Measurements from ENCODE around the gene PLGRKT. TPM values are rescaled to one million over a fixed set of nuclear protein-coding genes. Genes with fewer than 3 reads are reported as not detected.

PLGRKT gene
- total RNA-seq, 1 experiment from 2014 or later, result 19.2 TPM

GRCh38 chr9:5470816-5471215 is 33.1 kb upstream of the PLGRKT start:
- Mint-ChIP-seq H3K4me1 (peaks cover 3% of the 10 kb centered on the region; the same call in 1 of the 2 replicates), H3K4me3 (no peak overlapping the region), H3K27ac (no peak overlapping the region), H3K27me3 (ENCODE audit: low read depth) (peaks cover 15% of the 10 kb centered on the region), H3K36me3 (no peaks in the 10 kb centered on the region; the same call in 1 of the 2 replicates), H3K9me3 (no peaks in the 10 kb centered on the region)
- POLR2A ChIA-PET, result no interaction called here
- CTCF ChIA-PET, result no interaction called here
- ATAC-seq (no peak), DNase-seq (ENCODE audit: low spot score) (no peak)
- TF ChIP-seq ATF2 (CRISPR knock-in tag; IDR thresholded peaks at IDR 0.05; ENCODE audit: borderline replicate concordance, low read depth) (no peak), MXD4 (CRISPR knock-in tag; IDR thresholded peaks at IDR 0.05; ENCODE audit: borderline replicate concordance) (no peak), TEAD4 (CRISPR knock-in tag; IDR thresholded peaks at IDR 0.05) (no peak), ZNF532 (CRISPR knock-in tag; IDR thresholded peaks at IDR 0.05; ENCODE audit: borderline replicate concordance) (no peak), ARID4B (CRISPR knock-in tag; IDR thresholded peaks at IDR 0.05; ENCODE audit: borderline replicate concordance) (no peak), PRDM15 (CRISPR knock-in tag; IDR thresholded peaks at IDR 0.05) (no peak)

- POLR2A ChIA-PET, result no interaction called here
- DNase-seq (ENCODE audit: low spot score) (no peak), ATAC-seq (no peak)
- H3K27ac Mint-ChIP-seq, result no peak overlapping the region
- TF ChIP-seq EMX1 (CRISPR knock-in tag; IDR thresholded peaks at IDR 0.05), result no peak
- TF ChIP-seq ZNF416 (CRISPR knock-in tag; IDR thresholded peaks at IDR 0.05), result no peak
- no peak for TF ChIP-seq ZNF671 (CRISPR knock-in tag; IDR thresholded peaks at IDR 0.05)
- no peak for TF ChIP-seq NR2C2 (CRISPR knock-in tag; IDR thresholded peaks at IDR 0.05)
- TF ChIP-seq PRRX2 (CRISPR knock-in tag; IDR thresholded peaks at IDR 0.05), result no peak
- TF ChIP-seq USF1 (CRISPR knock-in tag; IDR thresholded peaks at IDR 0.05), result no peak
- no peak for TF ChIP-seq TCF7 (CRISPR knock-in tag; IDR thresholded peaks at IDR 0.05; ENCODE audit: low read depth)
- TF ChIP-seq JAZF1 (CRISPR knock-in tag; IDR thresholded peaks at IDR 0.05), result no peak
- TF ChIP-seq MLX (CRISPR knock-in tag; IDR thresholded peaks at IDR 0.05), result no peak
- no peak for TF ChIP-seq SOX15 (CRISPR knock-in tag; IDR thresholded peaks at IDR 0.05)
- TF ChIP-seq SMAD4 (CRISPR knock-in tag; IDR thresholded peaks at IDR 0.05), result no peak
- CTCF ChIA-PET, result interaction anchor here (0.6 kb wide), 1 partner anchor 1764 kb away, joined by 6 read pairs; no protein-coding TSS in a partner anchor
- H3K4me3 Mint-ChIP-seq, result no peak overlapping the region
- no peaks in the 10 kb centered on the region; the same call in 1 of the 2 replicates for H3K36me3 Mint-ChIP-seq
- H3K4me1 Mint-ChIP-seq, result peaks cover 3% of the 10 kb centered on the region; the same call in 1 of the 2 replicates
- H3K9me3 Mint-ChIP-seq, result no peaks in the 10 kb centered on the region
- peaks cover 14% of the 10 kb centered on the region for H3K27me3 Mint-ChIP-seq (ENCODE audit: low read depth)
Measured at GRCh38 chr9:5470122-5470521, 32.4 kb upstream of the PLGRKT start.
